A549 (cell line): ENCODE results near the gene CSF2.

Experiments
- CTCF ChIP-seq: fragments of >200 bp; sonication (Bioruptor Twin); formaldehyde crosslinking; IDR thresholded peaks from 3 replicates; pipeline ENCODE4 v1.5.1; 2016
- EHMT2 ChIP-seq: fragments of 200-600 bp; sonication (generic); IDR thresholded peaks from 2 replicates; pipeline ENCODE4 v1.6.1; 2016; ENCODE audit warnings: antibody characterized with exemption, low read depth, mild to moderate bottlenecking, moderate library complexity
- EP300 ChIP-seq, 2 experiments: fragments of >200 bp; sonication (Bioruptor Twin); formaldehyde crosslinking; IDR thresholded peaks; 2 replicates in 1 of 2; 3 replicates in 1 of 2; pipeline ENCODE4 v1.6.1; 2016 to 2017
- GATA3 ChIP-seq: IDR thresholded peaks from 2 replicates; pipeline ENCODE4 v1.6.1; 2012; ENCODE audit warnings: borderline replicate concordance

DNA sequence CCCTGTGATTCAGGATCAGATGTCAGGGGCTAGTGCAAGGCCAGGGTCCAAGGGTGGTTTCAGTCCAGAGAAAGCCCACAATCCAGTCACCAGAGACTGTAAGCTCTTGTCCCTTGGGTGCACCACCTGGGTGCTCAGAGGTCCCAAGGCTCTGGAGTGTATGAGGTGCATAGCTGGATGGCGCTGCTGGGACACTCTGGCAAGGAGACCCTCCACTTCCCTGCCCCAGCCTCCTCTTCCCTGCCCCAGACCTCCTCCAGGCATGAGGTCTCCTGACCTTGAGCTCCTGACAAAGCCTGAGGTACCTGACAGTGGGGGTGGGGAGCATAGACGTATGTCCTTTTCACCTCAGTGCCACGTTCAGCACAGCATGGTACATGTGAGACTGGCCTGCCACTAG lies 7.0 kb downstream of the CSF2 start:
- no peak for TF ChIP-seq CTCF
- no peak for TF ChIP-seq EHMT2
- TF ChIP-seq GATA3: no peak
- no peak for TF ChIP-seq EP300 (IDR thresholded peaks at IDR 0.05)
